Stimulated activated CD4-positive, alpha-beta T cell treated with anti-CD3 and anti-CD28 coated beads, Interleukin-1b, Interleukin-23, amount 100 ng/mL, for 48 hours (primary cell): Measurements from ENCODE around the gene HHAT.

ENCODE experiments used
- DNase-seq: peaks from one replicate; pipeline ENCODE4 v3.0.0-alpha.2; 2020

Gene HHAT

GRCh38 chr1:210691039-210691610, 362.4 kb downstream of the HHAT start:
- DNase-seq: no peak

GRCh38 chr1:210692796-210693195, 364.1 kb downstream of the HHAT start:
- DNase-seq: no peak

GRCh38 chr1:210695026-210695425, 366.3 kb downstream of the HHAT start:
- DNase-seq: no peak

GRCh38 chr1:210696709-210697108, 368.0 kb downstream of the HHAT start:
- DNase-seq: no peak

DNA sequence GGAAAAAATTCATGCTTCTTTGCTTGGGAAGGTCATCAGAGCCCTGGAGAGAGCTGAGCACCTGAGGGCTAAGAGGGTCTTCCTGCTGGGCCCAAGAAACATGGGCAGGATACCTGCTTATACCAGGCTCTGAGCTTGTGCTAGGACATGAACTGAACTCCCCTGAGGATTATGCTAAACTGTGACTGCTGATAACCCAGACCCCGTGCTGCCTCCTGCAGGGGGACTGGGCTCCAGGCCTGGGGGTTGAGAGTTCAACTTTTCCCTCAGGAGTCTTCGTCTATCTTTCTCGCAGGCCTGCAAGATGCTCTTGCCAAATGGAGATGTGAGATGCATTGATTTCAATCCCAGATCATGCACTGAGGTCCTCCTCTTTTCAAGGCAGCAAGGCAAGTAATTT, 368.5 kb downstream of the HHAT start:
- no peak for DNase-seq

DNA sequence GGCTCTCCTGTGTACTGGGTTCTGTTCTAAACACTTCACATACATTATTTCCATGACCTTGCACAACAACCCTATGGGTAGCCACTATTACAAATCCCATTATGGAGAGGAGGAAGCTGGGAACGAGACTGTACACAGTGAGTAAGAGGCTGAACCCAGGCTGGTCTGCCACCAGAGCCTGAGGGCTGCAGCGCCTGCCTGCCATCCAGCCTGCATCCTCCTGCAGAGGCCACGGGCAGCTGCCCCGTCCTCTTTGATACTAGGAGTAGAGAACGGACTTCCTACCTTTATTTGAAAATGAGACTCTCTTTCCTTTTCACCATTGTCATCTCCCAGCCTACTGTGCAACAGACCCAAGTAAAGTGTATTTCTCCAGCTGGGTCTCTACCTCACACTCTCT, 370.0 kb downstream of the HHAT start:
- no peak for DNase-seq

GRCh38 chr1:210700083-210700482, 371.4 kb downstream of the HHAT start:
- DNase-seq: no peak

DNA sequence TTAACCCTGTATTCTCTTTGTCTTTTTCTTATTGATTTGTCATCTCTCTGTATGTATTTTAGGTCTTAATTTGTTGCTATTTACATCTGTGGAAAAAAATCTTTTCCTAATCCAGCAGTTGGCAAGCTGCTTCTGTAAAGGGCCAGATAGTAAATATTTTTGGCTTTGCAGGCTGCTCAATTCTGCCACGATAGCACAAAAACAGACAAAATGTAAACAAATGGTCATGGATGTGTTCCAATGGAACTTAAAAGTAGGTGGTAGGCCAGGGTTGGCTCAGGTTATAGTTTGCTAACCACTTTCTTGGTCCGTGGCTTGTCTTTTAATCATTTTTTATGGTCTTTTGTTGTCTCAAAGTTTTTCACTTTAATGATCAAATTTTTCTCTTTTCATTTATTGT, 371.8 kb downstream of the HHAT start:
- DNase-seq: no peak

- no peak for DNase-seq
Measured at GRCh38 chr1:210702506-210702905, 373.8 kb downstream of the HHAT start.

DNA sequence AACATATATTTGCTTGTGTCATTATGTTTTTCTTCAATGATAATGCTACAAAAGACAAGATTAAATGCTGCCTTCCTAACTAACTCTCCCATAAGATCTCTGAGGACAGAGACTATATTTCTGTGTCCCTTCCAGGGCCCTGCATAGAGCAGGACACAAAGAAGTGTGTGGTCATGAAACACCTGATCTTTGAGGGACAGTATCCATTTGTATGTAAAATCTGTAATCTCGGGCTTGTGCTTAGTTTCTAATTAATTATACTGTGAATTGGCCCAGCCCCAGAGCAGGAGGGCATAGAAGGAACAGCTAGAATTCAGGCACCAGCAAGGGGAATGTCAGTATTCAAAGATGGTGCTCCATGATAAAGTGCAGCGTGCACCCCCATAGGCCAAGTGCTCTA, 374.9 kb downstream of the HHAT start:
- DNase-seq: no peak

DNA sequence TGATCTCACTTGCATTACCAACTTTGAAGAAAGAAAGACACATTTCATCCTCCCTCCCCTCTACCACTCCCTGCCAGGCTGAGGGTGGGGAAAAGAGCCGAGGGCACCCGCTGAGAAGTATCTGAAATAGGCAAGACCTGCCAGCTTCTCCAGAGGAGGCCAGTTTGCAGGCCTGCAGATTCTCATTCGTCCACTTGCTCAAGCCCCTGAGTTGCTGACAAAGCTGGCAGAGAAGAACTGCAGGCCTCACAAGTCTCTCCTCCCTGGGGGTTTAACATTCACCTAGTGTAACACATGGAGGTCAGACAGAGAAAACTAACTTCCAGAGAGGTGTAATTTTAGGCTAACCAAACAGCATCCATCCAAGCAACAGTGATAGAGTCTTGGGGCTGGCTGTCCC, 376.4 kb downstream of the HHAT start:
- no peak for DNase-seq

- no peak for DNase-seq
Measured at GRCh38 chr1:210706246-210706645, 377.5 kb downstream of the HHAT start.

GRCh38 chr1:210707300-210708240, 378.9 kb downstream of the HHAT start:
- DNase-seq: no peak

- DNase-seq: no peak
Measured at GRCh38 chr1:210709701-210710100, 381.0 kb downstream of the HHAT start.

GRCh38 chr1:210711825-210712612, 383.3 kb downstream of the HHAT start:
- no peak for DNase-seq

GRCh38 chr1:210715072-210715471, 386.4 kb downstream of the HHAT start:
- no peak for DNase-seq

- no peak for DNase-seq
Measured at GRCh38 chr1:210722410-210723081, 393.8 kb downstream of the HHAT start.

- no peak for DNase-seq
Measured at GRCh38 chr1:210723646-210724045, 394.9 kb downstream of the HHAT start.

DNA sequence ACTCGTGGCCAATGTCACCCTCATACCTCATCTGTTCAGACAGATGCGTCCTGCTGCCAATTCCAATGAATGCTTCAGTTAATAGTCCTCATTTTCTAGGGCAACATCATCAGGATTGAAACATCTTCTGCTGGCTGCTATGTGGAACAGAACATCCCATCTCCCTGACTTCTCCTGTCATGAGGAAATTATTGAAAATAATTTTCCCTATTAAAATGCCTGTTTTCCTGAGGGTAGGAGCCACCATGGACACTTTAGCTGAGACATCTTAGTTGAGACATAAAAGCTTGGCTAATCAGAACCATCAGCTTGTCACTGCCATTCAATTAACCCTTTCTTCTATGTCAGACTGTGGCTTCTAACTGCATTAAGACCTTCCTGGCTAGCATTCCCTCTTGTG, 396.1 kb downstream of the HHAT start:
- no peak for DNase-seq
